ENCODE results near the gene RPL29.
A peak's percentile ranks its signal among the peaks of the same experiment; 100 is the strongest.

Gene RPL29

DNA sequence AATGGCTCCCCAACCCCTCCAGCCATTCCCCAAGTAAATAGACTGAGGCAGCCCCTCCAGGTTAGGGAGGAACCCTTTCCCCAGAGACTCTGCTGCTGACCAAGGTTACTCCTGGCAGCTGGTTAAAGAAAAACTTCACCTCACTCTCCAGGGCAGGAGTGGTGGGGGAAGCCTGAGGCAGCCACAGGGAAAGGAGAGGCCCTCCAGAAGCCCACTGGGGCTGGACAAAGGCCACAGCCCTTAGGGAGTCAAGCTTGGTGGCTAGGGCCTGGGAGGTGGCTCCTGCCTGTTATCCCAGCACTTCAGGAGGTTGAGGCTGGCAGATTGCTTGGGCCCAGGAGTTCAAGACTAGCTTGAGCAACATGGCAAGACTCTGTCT, 11.4 kb downstream of the RPL29 start:
- TF ChIP-seq EZH2 (IDR thresholded peaks at IDR 0.05; ENCODE audit: borderline replicate concordance, low read length) = no peak
- TF ChIP-seq, protein P1, sequence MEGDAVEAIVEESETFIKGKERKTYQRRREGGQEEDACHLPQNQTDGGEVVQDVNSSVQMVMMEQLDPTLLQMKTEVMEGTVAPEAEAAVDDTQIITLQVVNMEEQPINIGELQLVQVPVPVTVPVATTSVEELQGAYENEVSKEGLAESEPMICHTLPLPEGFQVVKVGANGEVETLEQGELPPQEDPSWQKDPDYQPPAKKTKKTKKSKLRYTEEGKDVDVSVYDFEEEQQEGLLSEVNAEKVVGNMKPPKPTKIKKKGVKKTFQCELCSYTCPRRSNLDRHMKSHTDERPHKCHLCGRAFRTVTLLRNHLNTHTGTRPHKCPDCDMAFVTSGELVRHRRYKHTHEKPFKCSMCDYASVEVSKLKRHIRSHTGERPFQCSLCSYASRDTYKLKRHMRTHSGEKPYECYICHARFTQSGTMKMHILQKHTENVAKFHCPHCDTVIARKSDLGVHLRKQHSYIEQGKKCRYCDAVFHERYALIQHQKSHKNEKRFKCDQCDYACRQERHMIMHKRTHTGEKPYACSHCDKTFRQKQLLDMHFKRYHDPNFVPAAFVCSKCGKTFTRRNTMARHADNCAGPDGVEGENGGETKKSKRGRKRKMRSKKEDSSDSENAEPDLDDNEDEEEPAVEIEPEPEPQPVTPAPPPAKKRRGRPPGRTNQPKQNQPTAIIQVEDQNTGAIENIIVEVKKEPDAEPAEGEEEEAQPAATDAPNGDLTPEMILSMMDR (IDR thresholded peaks at IDR 0.05; ENCODE audit: low read length) = no peak
- no peaks in the 10 kb centered on the region for H3F3A ChIP-seq (ENCODE audit: insufficient read depth, low read length)
- peaks cover 4% of the 10 kb centered on the region; the same call in 1 of the 2 replicates for H3K36me3 ChIP-seq (ENCODE audit: insufficient read depth, low read length)
- H3K4me1 ChIP-seq (ENCODE audit: insufficient read depth, low read length, severe bottlenecking) = peaks cover 20% of the 10 kb centered on the region
- H3K79me2 ChIP-seq (ENCODE audit: insufficient read depth, low read length) = no peaks in the 10 kb centered on the region
- H3K4me3 ChIP-seq (ENCODE audit: low read depth, low read length, poor library complexity, severe bottlenecking) = no peak overlapping the region
- peak overlapping the region; percentile 36 for H3K27ac ChIP-seq (ENCODE audit: low read depth, low read length, poor library complexity, severe bottlenecking)
- no peak overlapping the region for H3K9ac ChIP-seq (ENCODE audit: low read length)
- H3K4me2 ChIP-seq (ENCODE audit: low read length) = no peak overlapping the region
- no peaks in the 10 kb centered on the region for H4K20me1 ChIP-seq (ENCODE audit: insufficient read depth, low read length)
- no peaks in the 10 kb centered on the region for H3K9me3 ChIP-seq (ENCODE audit: low read length)
- no peaks in the 10 kb centered on the region for H3K9me2 ChIP-seq (ENCODE audit: low read depth, low read length)
- H2AFZ ChIP-seq (ENCODE audit: low read length) = no peak overlapping the region
- no peaks in the 10 kb centered on the region for H3K27me3 ChIP-seq (ENCODE audit: insufficient read depth, low read length)

DNA sequence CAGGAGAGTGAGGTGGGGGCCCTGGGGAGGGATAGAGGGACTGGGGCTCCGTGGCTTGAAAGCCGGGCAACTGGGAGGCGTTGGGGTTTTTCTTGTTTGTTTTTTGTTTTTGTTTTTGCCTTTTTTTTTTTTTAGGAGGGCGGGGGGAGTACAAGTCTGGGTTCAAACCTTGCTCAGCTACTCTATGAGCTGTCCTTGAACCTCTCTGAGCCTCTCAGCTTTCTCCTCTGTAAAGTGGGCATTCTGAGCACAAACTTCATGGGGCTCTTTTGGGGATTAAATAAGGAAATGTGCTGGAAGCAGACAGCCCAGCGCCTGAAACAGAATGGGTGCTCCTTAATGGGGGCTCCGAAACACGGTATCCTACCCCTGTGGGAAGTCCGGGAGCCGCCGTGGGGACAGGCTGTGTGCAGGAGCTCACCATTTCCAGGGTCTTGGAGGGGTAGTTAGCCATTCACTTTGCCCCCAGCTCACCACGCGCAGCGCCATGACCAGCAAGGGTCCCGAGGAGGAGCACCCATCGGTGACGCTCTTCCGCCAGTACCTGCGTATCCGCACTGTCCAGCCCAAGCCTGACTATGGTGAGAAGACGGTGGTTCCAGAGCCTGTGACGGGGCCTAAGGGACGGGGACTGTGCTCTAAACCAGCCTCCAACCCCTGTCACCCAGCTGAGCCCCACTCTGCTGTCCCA, 12.0 kb downstream of the RPL29 start:
- peaks cover 4% of the 10 kb centered on the region; the same call in 1 of the 2 replicates for H3K36me3 ChIP-seq (ENCODE audit: insufficient read depth, low read length)
- H2AFZ ChIP-seq (ENCODE audit: low read length) = no peak overlapping the region
- peak overlapping the region; percentile 43 for H3K27ac ChIP-seq (ENCODE audit: low read depth, low read length, poor library complexity, severe bottlenecking)
- H3K4me1 ChIP-seq (ENCODE audit: insufficient read depth, low read length, severe bottlenecking) = peaks cover 20% of the 10 kb centered on the region
- no peaks in the 10 kb centered on the region for H3K9me3 ChIP-seq (ENCODE audit: low read length)
- TF ChIP-seq, protein P1 (IDR thresholded peaks at IDR 0.05; ENCODE audit: low read length) = no peak
- TF ChIP-seq EZH2 (IDR thresholded peaks at IDR 0.05; ENCODE audit: borderline replicate concordance, low read length) = no peak
- no peaks in the 10 kb centered on the region for H3F3A ChIP-seq (ENCODE audit: insufficient read depth, low read length)
- H3K4me2 ChIP-seq (ENCODE audit: low read length) = peak overlapping the region; percentile 87
- no peaks in the 10 kb centered on the region for H3K27me3 ChIP-seq (ENCODE audit: insufficient read depth, low read length)
- H3K9ac ChIP-seq (ENCODE audit: low read length) = peak overlapping the region; percentile 72
- no peaks in the 10 kb centered on the region for H3K79me2 ChIP-seq (ENCODE audit: insufficient read depth, low read length)
- H4K20me1 ChIP-seq (ENCODE audit: insufficient read depth, low read length) = no peaks in the 10 kb centered on the region
- H3K4me3 ChIP-seq (ENCODE audit: low read depth, low read length, poor library complexity, severe bottlenecking) = peak overlapping the region; percentile 68
- no peaks in the 10 kb centered on the region for H3K9me2 ChIP-seq (ENCODE audit: low read depth, low read length)

GRCh38 chr3:51982838-51983577, 12.7 kb downstream of the RPL29 start, which contains the start of gene ACY1:
ACY1 (plus strand) TSS chr3:51983535; CDS start chr3:51984065, 530 bp downstream.
- Histone ChIP-seq H3K4me2 (ENCODE audit: low read length) (peak within 1 kb of the TSS; percentile 87), H3K9me2 (ENCODE audit: low read depth, low read length) (no peaks in the 10 kb centered on the region), H3K4me3 (ENCODE audit: low read depth, low read length, poor library complexity, severe bottlenecking) (peak within 1 kb of the TSS; percentile 68)

More at GRCh38 chr3:51982838-51983577, 12.7 kb downstream of the RPL29 start, which contains the start of gene ACY1:
- Histone ChIP-seq H3K9me3 (ENCODE audit: low read length) (no peaks in the 10 kb centered on the region), H3K27ac (ENCODE audit: low read depth, low read length, poor library complexity, severe bottlenecking) (peak within 1 kb of the TSS; percentile 43), H3K27me3 (ENCODE audit: insufficient read depth, low read length) (no peaks in the 10 kb centered on the region), H3K4me1 (ENCODE audit: insufficient read depth, low read length, severe bottlenecking) (peaks cover 20% of the 10 kb centered on the region), H3K9ac (ENCODE audit: low read length) (peak within 1 kb of the TSS; percentile 72), H3K79me2 (ENCODE audit: insufficient read depth, low read length) (no peaks in the 10 kb centered on the region), H4K20me1 (ENCODE audit: insufficient read depth, low read length) (no peaks in the 10 kb centered on the region), H2AFZ (ENCODE audit: low read length) (no peak within 1 kb of the TSS), H3F3A (ENCODE audit: insufficient read depth, low read length) (no peaks in the 10 kb centered on the region), H3K36me3 (ENCODE audit: insufficient read depth, low read length) (peaks cover 4% of the 10 kb centered on the region; the same call in 1 of the 2 replicates)
- no peak for TF ChIP-seq EZH2 (IDR thresholded peaks at IDR 0.05; ENCODE audit: borderline replicate concordance, low read length)
- TF ChIP-seq, protein P1 (IDR thresholded peaks at IDR 0.05; ENCODE audit: low read length) = no peak
